GM21723 (cell line): ENCODE measurements around the gene NKAIN2.

ENCODE experiments used
- ATAC-seq: cut with Tn5 transposase; IDR thresholded peaks from one replicate; pipeline ENCODE4 v1.9.1; 2021; ENCODE audit warnings: mild to moderate bottlenecking, moderate library complexity; ENCODE audit not compliant: unreplicated experiment

Gene NKAIN2

DNA sequence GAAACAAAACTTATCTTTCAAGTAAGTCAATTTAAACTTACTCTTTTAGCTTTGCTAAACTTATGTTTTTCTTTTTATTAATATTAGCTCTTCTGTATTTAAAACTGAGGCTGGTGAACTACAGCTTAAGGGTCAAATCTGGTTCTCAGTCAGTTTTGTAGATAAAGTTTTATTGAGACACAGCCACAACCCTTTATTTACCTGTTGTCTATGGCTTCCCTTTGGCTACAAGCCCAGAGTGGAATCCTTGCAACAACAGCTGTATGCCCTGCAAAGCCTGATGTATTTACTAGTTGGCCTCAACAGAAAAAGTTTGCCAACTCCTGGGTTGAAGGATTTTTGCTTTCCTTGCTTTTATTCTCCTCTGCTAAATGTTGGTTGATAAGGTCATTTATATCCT is 667.1 kb downstream of the NKAIN2 start:
- no peak for ATAC-seq

DNA sequence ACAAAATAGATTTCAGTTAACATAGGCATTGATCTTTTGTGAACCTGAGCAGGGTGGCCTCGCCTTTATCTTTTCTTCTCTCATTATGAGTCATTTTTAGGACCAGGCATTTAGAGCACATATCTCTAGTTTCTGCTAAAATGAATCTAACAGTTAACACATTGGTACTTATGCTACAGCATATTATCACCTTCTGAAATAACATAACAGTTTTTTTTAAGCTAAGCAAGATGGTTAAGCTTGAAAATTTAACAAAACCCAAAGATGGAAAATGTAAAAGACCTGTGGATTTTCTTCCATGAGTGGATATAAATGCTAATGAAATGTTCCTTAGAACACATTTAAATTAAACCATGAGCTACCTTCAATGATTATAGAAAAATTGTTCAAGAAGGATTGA is 671.5 kb downstream of the NKAIN2 start:
- ATAC-seq: no peak

- ATAC-seq: no peak
Observed at GRCh38 chr6:124478906-124479305, 675.2 kb downstream of the NKAIN2 start.

- no peak for ATAC-seq
Observed at GRCh38 chr6:124479991-124480430, 676.3 kb downstream of the NKAIN2 start.

- no peak for ATAC-seq
Observed at GRCh38 chr6:124482071-124482491, 678.4 kb downstream of the NKAIN2 start.

GRCh38 chr6:124487623-124488431 is 684.2 kb downstream of the NKAIN2 start:
- ATAC-seq: no peak

DNA sequence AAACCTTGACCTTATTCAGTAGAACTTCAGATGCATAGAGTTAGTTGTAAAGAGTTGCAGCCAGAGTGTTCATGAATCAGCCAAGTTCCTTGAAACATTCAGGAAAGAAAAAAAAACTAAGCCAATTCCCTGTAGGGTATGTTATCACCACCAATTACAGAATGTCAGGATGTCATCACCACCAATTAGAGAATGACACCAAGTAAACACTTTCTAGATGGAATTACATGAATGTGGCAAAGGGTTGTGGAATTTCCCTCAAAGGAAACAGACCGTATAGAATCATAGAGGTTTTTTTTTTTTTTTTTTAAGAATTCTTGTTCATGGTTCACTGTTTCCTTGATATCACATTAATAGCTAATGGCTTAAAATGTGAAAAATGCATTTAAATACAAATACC is 686.5 kb downstream of the NKAIN2 start:
- no peak for ATAC-seq

- no peak for ATAC-seq
Observed at GRCh38 chr6:124493259-124493658, 689.6 kb downstream of the NKAIN2 start.

GRCh38 chr6:124494956-124495664 is 691.4 kb downstream of the NKAIN2 start:
- no peak for ATAC-seq

GRCh38 chr6:124495665-124496190 is 692.1 kb downstream of the NKAIN2 start:
- no peak for ATAC-seq

- no peak for ATAC-seq
Observed at GRCh38 chr6:124496334-124496733, 692.7 kb downstream of the NKAIN2 start.

DNA sequence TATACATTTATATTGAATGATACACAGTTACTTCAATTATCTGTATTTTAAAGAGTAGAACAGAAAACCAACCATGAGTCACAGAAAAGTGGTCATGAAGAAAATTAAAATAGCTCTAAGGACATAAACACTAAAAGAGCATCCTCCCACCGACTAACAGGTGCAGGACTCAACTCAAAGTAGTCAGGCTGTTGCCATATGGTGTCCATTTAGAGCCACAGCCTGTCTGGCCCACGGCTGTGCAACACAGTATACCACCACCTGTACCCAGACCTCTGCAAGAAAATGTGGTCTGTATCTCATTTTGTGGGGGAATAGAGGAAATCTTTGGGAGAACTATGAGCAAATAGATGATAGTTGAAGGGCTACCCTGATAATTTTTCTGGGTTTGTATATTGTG is 708.8 kb downstream of the NKAIN2 start:
- ATAC-seq: no peak

DNA sequence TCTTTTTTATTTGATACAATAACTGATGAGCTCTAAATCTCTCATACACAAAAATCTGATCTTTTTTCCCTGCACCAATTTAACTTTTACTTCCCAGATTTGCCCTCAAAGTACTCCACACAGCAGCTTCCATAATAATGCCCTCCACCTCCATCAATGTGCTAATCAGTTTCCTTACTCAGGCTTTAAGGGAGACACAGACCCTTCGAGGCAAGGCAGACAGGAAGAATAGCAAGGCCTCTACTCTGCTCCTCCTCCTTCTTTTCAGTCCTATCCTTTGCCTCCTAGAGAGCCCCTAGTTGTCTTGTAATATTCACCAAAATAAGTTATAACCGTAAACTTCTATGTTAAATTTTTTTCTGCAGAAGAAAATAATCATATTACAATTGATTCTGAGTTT is 713.7 kb downstream of the NKAIN2 start:
- ATAC-seq: no peak

- no peak for ATAC-seq
Observed at GRCh38 chr6:124520514-124520913, 716.8 kb downstream of the NKAIN2 start.

- no peak for ATAC-seq
Observed at GRCh38 chr6:124522335-124522734, 718.7 kb downstream of the NKAIN2 start.

GRCh38 chr6:124524491-124525200 is 721.0 kb downstream of the NKAIN2 start:
- ATAC-seq: no peak

- no peak for ATAC-seq
Observed at GRCh38 chr6:124530926-124531325, 727.3 kb downstream of the NKAIN2 start.

GRCh38 chr6:124535299-124535698 is 731.6 kb downstream of the NKAIN2 start:
- no peak for ATAC-seq

DNA sequence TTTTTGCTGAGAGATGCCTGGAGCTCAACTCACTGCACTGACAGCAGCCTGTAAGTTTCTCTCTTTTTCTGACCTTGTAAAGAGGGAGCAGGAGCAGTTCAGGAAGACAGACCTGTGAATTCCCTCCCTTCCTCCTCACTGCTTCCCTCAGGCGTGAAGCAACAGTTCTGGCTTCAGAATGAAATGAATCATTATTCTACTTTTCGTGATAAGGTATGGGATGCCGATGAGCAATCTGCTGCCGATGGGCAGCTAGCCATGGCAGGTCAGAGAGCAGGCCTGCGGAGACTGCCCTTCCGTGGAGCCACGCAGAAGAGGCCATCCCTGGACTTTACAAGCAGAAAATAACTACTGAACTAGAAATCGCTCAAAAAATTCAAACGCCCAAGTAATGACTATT is 732.1 kb downstream of the NKAIN2 start:
- no peak for ATAC-seq

DNA sequence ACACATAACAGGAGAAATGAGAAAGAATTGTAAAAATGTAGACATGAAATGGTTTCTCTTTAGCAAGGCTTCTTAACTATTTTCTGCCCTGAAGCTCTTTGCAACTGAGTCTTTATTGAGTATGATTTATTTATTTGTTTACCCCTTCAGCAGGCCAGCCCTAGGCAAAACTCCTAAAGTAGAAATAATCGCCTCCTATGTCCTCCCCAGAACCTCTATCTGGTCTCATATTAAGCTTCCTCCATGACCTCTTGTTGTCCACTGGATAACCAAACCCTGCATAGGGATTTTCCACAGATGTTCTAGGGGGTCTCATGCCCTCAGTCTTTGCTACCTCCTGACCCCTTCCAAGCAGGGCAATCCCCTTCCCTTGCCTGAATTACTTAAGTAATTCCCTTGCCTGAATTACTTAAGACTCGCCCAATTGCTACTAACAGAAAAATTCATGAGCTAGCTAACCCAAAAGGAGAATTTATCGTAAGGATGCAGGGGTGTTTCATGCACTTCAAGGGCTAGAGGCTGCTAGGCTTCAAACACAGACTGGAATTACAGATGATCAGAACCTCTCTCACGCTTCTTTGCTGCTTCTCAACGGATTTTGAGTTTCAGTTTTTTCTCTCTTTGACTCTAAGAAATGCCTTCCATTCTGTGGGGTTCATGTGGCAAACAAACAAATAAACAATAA is 732.6 kb downstream of the NKAIN2 start:
- no peak for ATAC-seq

DNA sequence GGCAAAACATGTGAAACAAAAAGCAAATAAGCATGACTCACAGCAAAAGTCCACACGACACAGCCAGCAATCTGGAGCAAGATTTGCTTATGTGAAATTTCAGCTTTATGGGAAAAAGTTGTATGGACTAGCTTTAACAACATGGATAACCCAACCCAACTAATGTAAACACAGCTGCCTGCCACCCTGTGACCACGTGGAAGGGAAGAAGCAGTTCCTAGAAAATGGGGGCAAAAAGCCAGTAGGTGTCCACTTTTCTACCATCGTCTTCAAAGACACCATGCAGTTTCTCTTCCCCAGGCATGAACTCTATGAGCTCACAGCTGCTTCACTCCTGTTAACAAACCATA is 733.2 kb downstream of the NKAIN2 start:
- no peak for ATAC-seq
